ENCODE data around the gene FMN1. TPM values are rescaled to one million over a fixed set of nuclear protein-coding genes. Genes with fewer than 3 reads are reported as not detected.

FMN1 gene
- total RNA-seq, 1 experiment from 2014 or later: 25.8 TPM

- CTCF ChIA-PET: no interaction called here
- TF ChIP-seq CTCF (conservative IDR thresholded peaks at IDR 0.05): no peak
- no peak overlapping the region for H2AFZ ChIP-seq
Observed at GRCh38 chr15:33188641-33189257, 5.8 kb downstream of the FMN1 start.

GRCh38 chr15:33188159-33188558, 6.4 kb downstream of the FMN1 start:
- CTCF ChIA-PET: no interaction called here
- no TSS peak for BruUV-seq (replicated peaks)

More at GRCh38 chr15:33188641-33189257, 5.8 kb downstream of the FMN1 start:
- Histone ChIP-seq H4K20me1 (ENCODE audit: insufficient read depth) (no peaks in the 10 kb centered on the region), H3K4me3 (no peak overlapping the region), H3K27ac (no peak overlapping the region), H3K79me2 (ENCODE audit: low read depth) (no peaks in the 10 kb centered on the region), H3K9me2 (ENCODE audit: insufficient read depth) (no peaks in the 10 kb centered on the region), H3K4me1 (replicated peaks; ENCODE audit: insufficient read depth) (no peaks in the 10 kb centered on the region), H3F3A (ENCODE audit: insufficient read depth, low read depth) (no peaks in the 10 kb centered on the region), H3K36me3 (ENCODE audit: low read depth) (no peaks in the 10 kb centered on the region), H3K9me3 (ENCODE audit: insufficient read depth, low read depth) (no peaks in the 10 kb centered on the region), H3K4me2 (no peak overlapping the region), H3K27me3 (ENCODE audit: insufficient read depth, low read depth) (no peaks in the 10 kb centered on the region)
- intact Hi-C loops (cut with micrococcal nuclease; ENCODE audit: unreplicated experiment): no loop called here
- no peak for DNase-seq
- BruUV-seq (replicated peaks): no TSS peak
- POLR2A ChIA-PET (ENCODE audit: unreplicated experiment): no interaction called here

GRCh38 chr15:33183334-33183733, 11.2 kb downstream of the FMN1 start:
- Histone ChIP-seq H3K36me3 (ENCODE audit: low read depth) (no peaks in the 10 kb centered on the region), H3K4me3 (no peak overlapping the region), H3K27me3 (ENCODE audit: insufficient read depth, low read depth) (no peaks in the 10 kb centered on the region), H3K9me2 (ENCODE audit: insufficient read depth) (no peaks in the 10 kb centered on the region), H3F3A (ENCODE audit: insufficient read depth, low read depth) (no peaks in the 10 kb centered on the region), H3K9me3 (ENCODE audit: insufficient read depth, low read depth) (no peaks in the 10 kb centered on the region), H3K27ac (no peak overlapping the region), H3K4me1 (replicated peaks; ENCODE audit: insufficient read depth) (0 out of 2 replicates have a peak, but pooled peaks cover 8% of the 10 kb centered on the region), H3K79me2 (ENCODE audit: low read depth) (no peaks in the 10 kb centered on the region), H2AFZ (no peak overlapping the region), H3K4me2 (no peak overlapping the region), H4K20me1 (ENCODE audit: insufficient read depth) (no peaks in the 10 kb centered on the region)
- ChIA-PET CTCF (no interaction called here), POLR2A (ENCODE audit: unreplicated experiment) (no interaction called here)
- TF ChIP-seq CTCF (conservative IDR thresholded peaks at IDR 0.05) (no peak), EZH2 (IDR thresholded peaks at IDR 0.05; ENCODE audit: low read depth) (no peak)
- DNase-seq: no peak
- intact Hi-C loops (cut with micrococcal nuclease; ENCODE audit: unreplicated experiment): no loop called here
- no TSS peak for BruUV-seq (replicated peaks)

More at GRCh38 chr15:33188159-33188558, 6.4 kb downstream of the FMN1 start:
- Histone ChIP-seq H2AFZ (no peak overlapping the region), H3K4me2 (no peak overlapping the region), H3K4me1 (replicated peaks; ENCODE audit: insufficient read depth) (no peaks in the 10 kb centered on the region), H3K36me3 (ENCODE audit: low read depth) (no peaks in the 10 kb centered on the region), H3K27ac (no peak overlapping the region), H4K20me1 (ENCODE audit: insufficient read depth) (no peaks in the 10 kb centered on the region), H3K4me3 (no peak overlapping the region), H3F3A (ENCODE audit: insufficient read depth, low read depth) (no peaks in the 10 kb centered on the region), H3K27me3 (ENCODE audit: insufficient read depth, low read depth) (no peaks in the 10 kb centered on the region), H3K79me2 (ENCODE audit: low read depth) (no peaks in the 10 kb centered on the region), H3K9me3 (ENCODE audit: insufficient read depth, low read depth) (no peaks in the 10 kb centered on the region), H3K9me2 (ENCODE audit: insufficient read depth) (no peaks in the 10 kb centered on the region)
- POLR2A ChIA-PET (ENCODE audit: unreplicated experiment): interaction anchor here (0.6 kb wide), 1 partner anchor 41 kb away, joined by 5 read pairs; no protein-coding TSS in a partner anchor
- no peak for TF ChIP-seq EZH2 (IDR thresholded peaks at IDR 0.05; ENCODE audit: low read depth)
- DNase-seq: no peak
- intact Hi-C loops (cut with micrococcal nuclease; ENCODE audit: unreplicated experiment): no loop called here

- Histone ChIP-seq H3K36me3 (ENCODE audit: low read depth) (no peaks in the 10 kb centered on the region), H3K4me2 (no peak overlapping the region), H3K4me1 (replicated peaks; ENCODE audit: insufficient read depth) (0 out of 2 replicates have a peak, but pooled peaks cover 8% of the 10 kb centered on the region), H2AFZ (no peak overlapping the region), H3K9me3 (ENCODE audit: insufficient read depth, low read depth) (no peaks in the 10 kb centered on the region), H3K4me3 (no peak overlapping the region), H3K9me2 (ENCODE audit: insufficient read depth) (no peaks in the 10 kb centered on the region), H4K20me1 (ENCODE audit: insufficient read depth) (no peaks in the 10 kb centered on the region), H3K27ac (no peak overlapping the region), H3K27me3 (ENCODE audit: insufficient read depth, low read depth) (no peaks in the 10 kb centered on the region), H3F3A (ENCODE audit: insufficient read depth, low read depth) (no peaks in the 10 kb centered on the region), H3K79me2 (ENCODE audit: low read depth) (no peaks in the 10 kb centered on the region)
- intact Hi-C loops (cut with micrococcal nuclease; ENCODE audit: unreplicated experiment): no loop called here
- BruUV-seq (replicated peaks): no TSS peak
- ChIA-PET CTCF (no interaction called here), POLR2A (ENCODE audit: unreplicated experiment) (no interaction called here)
- no peak for DNase-seq
- no peak for TF ChIP-seq EZH2 (IDR thresholded peaks at IDR 0.05; ENCODE audit: low read depth)
- TF ChIP-seq CTCF (conservative IDR thresholded peaks at IDR 0.05): no peak
Observed at GRCh38 chr15:33182926-33183325, 11.6 kb downstream of the FMN1 start.
